OCI-LY7 (cell line): ENCODE data around the gene TMEM218. TPM values are rescaled to one million over a fixed set of nuclear protein-coding genes. Genes with fewer than 3 reads are reported as not detected.

Experiments
- BruUV-seq: library from RNA; stranded (reverse); fragments of 400-500 nt; replicated peaks from 2 replicates; lab custom pipeline; 2021; lab: Mats Ljungman, UMichigan
- CTCF ChIA-PET: fragments of 300-600 bp; sonication (Branson Sonifier 250); formaldehyde crosslinking; loops from one replicate; lab custom pipeline; 2022; ENCODE audit warnings: antibody characterized with exemption; ENCODE audit not compliant: unreplicated experiment; lab: Charles Lee
- POLR2A ChIA-PET: fragments of 300-600 bp; sonication (Branson Sonifier 250); formaldehyde crosslinking; loops from one replicate; lab custom pipeline; 2022; ENCODE audit warnings: antibody characterized with exemption; lab: Charles Lee
- DNase-seq: peaks from one replicate; pipeline ENCODE4 v3.0.0-alpha.2; 2015; ENCODE audit warnings: low spot score
- H2AFZ ChIP-seq: fragments of 200-600 bp; sonication (generic), shearing (Covaris generic); 2 replicates; pipeline ENCODE4 v1.6.1; 2014; ENCODE audit warnings: mild to moderate bottlenecking, antibody characterized with exemption, low read length, moderate library complexity
- H3K27ac ChIP-seq: fragments of 200-600 bp; sonication (generic); 2 replicates; pipeline ENCODE4 v1.5.1; 2014; ENCODE audit warnings: mixed run types, low read depth, mild to moderate bottlenecking, moderate library complexity, low read length, inconsistent platforms; ENCODE audit not compliant: poor library complexity, severe bottlenecking
- H3K36me3 ChIP-seq: fragments of 200-600 bp; sonication (generic); 2 replicates; pipeline ENCODE4 v1.6.1; 2014; ENCODE audit warnings: mild to moderate bottlenecking, antibody characterized with exemption, low read length, moderate library complexity, mixed read lengths; ENCODE audit not compliant: insufficient read depth
- H3K4me1 ChIP-seq: fragments of 200-600 bp; sonication (generic); 2 replicates; pipeline ENCODE4 v1.5.1; 2014; ENCODE audit warnings: mild to moderate bottlenecking, low read length; ENCODE audit not compliant: insufficient read depth, poor library complexity, severe bottlenecking
- H3K4me2 ChIP-seq: fragments of 200-600 bp; sonication (generic); 2 replicates; pipeline ENCODE4 v1.6.1; 2014; ENCODE audit warnings: mild to moderate bottlenecking, low read length
- H3K4me3 ChIP-seq: fragments of 200-600 bp; sonication (generic); 2 replicates; pipeline ENCODE4 v1.5.1; 2014; ENCODE audit warnings: mild to moderate bottlenecking, low read depth, low read length; ENCODE audit not compliant: poor library complexity, severe bottlenecking
- H3K79me2 ChIP-seq: fragments of 200-600 bp; sonication (generic); 2 replicates; pipeline ENCODE4 v1.6.1; 2016; ENCODE audit warnings: low read depth, mild to moderate bottlenecking, low read length, moderate library complexity, mixed read lengths; ENCODE audit not compliant: insufficient read depth
- H3K9me2 ChIP-seq: fragments of 200-600 bp; sonication (generic); 2 replicates; pipeline ENCODE4 v1.6.1; 2016; ENCODE audit warnings: mild to moderate bottlenecking, low read length, mixed read lengths; ENCODE audit not compliant: insufficient read depth
- H3K9me3 ChIP-seq: fragments of 200-600 bp; sonication (generic); 2 replicates; pipeline ENCODE4 v1.6.1; 2014; ENCODE audit warnings: mild to moderate bottlenecking, mixed run types, low read length, mixed read lengths
- H4K20me1 ChIP-seq: fragments of 200-600 bp; sonication (generic); 2 replicates; pipeline ENCODE4 v1.6.1; 2014; ENCODE audit warnings: mild to moderate bottlenecking, antibody characterized with exemption, low read length, moderate library complexity, mixed read lengths; ENCODE audit not compliant: insufficient read depth
- CTCF ChIP-seq: fragments of 200-600 bp; sonication (generic); conservative IDR thresholded peaks from 2 replicates; pipeline ENCODE4 v1.5.1; 2014; ENCODE audit warnings: mild to moderate bottlenecking, antibody characterized with exemption, low read length, moderate library complexity, mixed read lengths
- EZH2phosphoT487 ChIP-seq: fragments of 200-600 bp; sonication (generic); IDR thresholded peaks from 2 replicates; pipeline ENCODE4 v1.6.1; 2018; ENCODE audit warnings: low read depth, borderline replicate concordance, mild to moderate bottlenecking, mixed run types, antibody characterized with exemption, low read length, moderate library complexity, mixed read lengths
- intact Hi-C: fragments of 100-400 bp; cut with micrococcal nuclease; formaldehyde crosslinking; loops from one replicate; pipeline ENCODE4 v1.10.0; 2022; ENCODE audit not compliant: unreplicated experiment
- total RNA-seq, 2 experiments: library from RNA; depleted of rRNA in 1 of 2; stranded (reverse); fragments of >200 nt in 1 of 2; shearing (Covaris generic) in 1 of 2; gene quantifications; 2 replicates each; pipeline ENCODE4 v1.2.3, GENCODE V29; 2014 to 2022

TMEM218 gene
- total RNA-seq, 2 experiments from 2014 or later = 24.4 to 28.1 TPM

GRCh38 chr11:125140233-125140632 lies 28.8 kb upstream of the TMEM218 start:
- no peaks in the 10 kb centered on the region for H3K79me2 ChIP-seq
- no peak overlapping the region for H3K4me2 ChIP-seq
- ChIA-PET POLR2A (interaction anchor here (0.8 to 1.1 kb wide), 2 partner anchors 29 to 467 kb away, joined by 3 read pairs; partner anchors contain the start of genes SIAE, SPA17 and TMEM218), CTCF (interaction anchor here (1.5 kb wide), 1 partner anchor 49 kb away, joined by 6 read pairs; no protein-coding TSS in a partner anchor)
- intact Hi-C loops = loop anchor here (5.0 kb wide), 1 partner anchor 303 kb away; no protein-coding TSS in a partner anchor
- TF ChIP-seq CTCF (no peak), EZH2phosphoT487 (no peak)
- H3K4me3 ChIP-seq = no peak overlapping the region
- H3K36me3 ChIP-seq = no peaks in the 10 kb centered on the region
- H3K9me3 ChIP-seq = no peaks in the 10 kb centered on the region
- H4K20me1 ChIP-seq = no peaks in the 10 kb centered on the region
- no peak overlapping the region for H2AFZ ChIP-seq
- no TSS peak for BruUV-seq
- no peaks in the 10 kb centered on the region for H3K9me2 ChIP-seq
- peaks cover 4% of the 10 kb centered on the region for H3K4me1 ChIP-seq
- no peak for DNase-seq
- no peak overlapping the region for H3K27ac ChIP-seq

- no peak for TF ChIP-seq EZH2phosphoT487
- no peak for TF ChIP-seq CTCF
- Histone ChIP-seq H3K4me1 (peaks cover 4% of the 10 kb centered on the region), H3K27ac (no peak overlapping the region), H3K36me3 (no peaks in the 10 kb centered on the region), H3K4me2 (no peak overlapping the region), H3K9me2 (no peaks in the 10 kb centered on the region), H3K79me2 (no peaks in the 10 kb centered on the region), H4K20me1 (no peaks in the 10 kb centered on the region), H3K9me3 (no peaks in the 10 kb centered on the region), H3K4me3 (no peak overlapping the region), H2AFZ (no peak overlapping the region)
- intact Hi-C loops = loop anchor here (5.0 kb wide), 1 partner anchor 302 kb away; no protein-coding TSS in a partner anchor
- DNase-seq = no peak
- ChIA-PET CTCF (interaction anchor here (1.1 to 1.5 kb wide), 2 partner anchors 8 to 49 kb away, joined by 3 to 6 read pairs; no protein-coding TSS in a partner anchor), POLR2A (interaction anchor here (0.7 kb wide), 1 partner anchor 28 kb away, joined by 3 read pairs; the partner anchor contains the start of gene TMEM218)
- no TSS peak for BruUV-seq
Measured at GRCh38 chr11:125139778-125140177, 28.4 kb upstream of the TMEM218 start.

- H2AFZ ChIP-seq = no peak overlapping the region
- ChIA-PET CTCF (interaction anchor here (1.1 kb wide), 1 partner anchor 9 kb away, joined by 3 read pairs; no protein-coding TSS in a partner anchor), POLR2A (no interaction called here)
- no peaks in the 10 kb centered on the region for H3K79me2 ChIP-seq
- no peak overlapping the region for H3K4me3 ChIP-seq
- no peaks in the 10 kb centered on the region for H3K9me3 ChIP-seq
- no peaks in the 10 kb centered on the region for H3K9me2 ChIP-seq
- H3K36me3 ChIP-seq = no peaks in the 10 kb centered on the region
- intact Hi-C loops = no loop called here
- H3K4me1 ChIP-seq = peaks cover 4% of the 10 kb centered on the region
- TF ChIP-seq CTCF (no peak), EZH2phosphoT487 (no peak)
- no peak for DNase-seq
- H4K20me1 ChIP-seq = no peaks in the 10 kb centered on the region
- no peak overlapping the region for H3K4me2 ChIP-seq
- no TSS peak for BruUV-seq
- no peak overlapping the region for H3K27ac ChIP-seq
Measured at GRCh38 chr11:125138966-125139365, 27.5 kb upstream of the TMEM218 start.
